Suprapubic skin (tissue), 4 donors: ENCODE results near the gene KLHL26.

Experiments used
- EP300 ChIP-seq: sonication (generic); formaldehyde crosslinking; IDR thresholded peaks from one replicate; pipeline ENCODE4 v1.6.1; 2017; ENCODE audit warnings: antibody characterized with exemption
- POLR2A ChIP-seq, 2 donors: fragments of 450-650 bp; IDR thresholded peaks; one replicate each; pipeline ENCODE4 v1.6.1; 2017; ENCODE audit warnings: antibody characterized with exemption in 2 of 2, mild to moderate bottlenecking in 2 of 2, moderate library complexity in 2 of 2
- POLR2AphosphoS5 ChIP-seq, 3 donors: sonication (generic); formaldehyde crosslinking; IDR thresholded peaks; one replicate each; pipeline ENCODE4 v1.6.1; 2017; ENCODE audit warnings: antibody characterized with exemption in 3 of 3
- TF ChIP-seq, protein P1 (sequence below), 2 donors: fragments of 200-600 bp in 1 of 2; fragments of 450-650 bp in 1 of 2; sonication (generic) in 1 of 2; IDR thresholded peaks; one replicate each; pipeline ENCODE4 v1.5.1; 2016 to 2019; ENCODE audit warnings: antibody characterized with exemption in 2 of 2, mild to moderate bottlenecking in 1 of 2, moderate library complexity in 1 of 2

DNA sequence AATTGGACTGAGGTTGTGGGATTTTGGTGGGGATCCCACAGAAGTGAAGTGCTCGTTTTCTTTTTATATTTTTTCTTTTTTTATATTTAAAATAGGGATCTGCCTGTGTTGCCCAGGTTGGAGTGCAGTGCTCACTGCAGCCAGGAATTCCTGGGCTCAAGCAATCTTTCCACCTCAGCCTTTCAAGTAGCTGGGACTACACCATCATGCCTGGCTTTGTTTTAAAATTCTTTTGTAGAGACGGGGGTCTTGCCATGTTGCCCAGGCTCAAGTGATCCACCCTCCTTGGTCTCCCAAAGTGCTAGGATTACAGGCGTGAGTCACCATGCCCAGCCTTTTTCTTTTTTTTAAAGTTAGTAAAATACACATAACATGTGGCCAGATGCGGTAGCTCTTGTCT is 67.2 kb downstream of the KLHL26 start:
- TF ChIP-seq, protein P1, sequence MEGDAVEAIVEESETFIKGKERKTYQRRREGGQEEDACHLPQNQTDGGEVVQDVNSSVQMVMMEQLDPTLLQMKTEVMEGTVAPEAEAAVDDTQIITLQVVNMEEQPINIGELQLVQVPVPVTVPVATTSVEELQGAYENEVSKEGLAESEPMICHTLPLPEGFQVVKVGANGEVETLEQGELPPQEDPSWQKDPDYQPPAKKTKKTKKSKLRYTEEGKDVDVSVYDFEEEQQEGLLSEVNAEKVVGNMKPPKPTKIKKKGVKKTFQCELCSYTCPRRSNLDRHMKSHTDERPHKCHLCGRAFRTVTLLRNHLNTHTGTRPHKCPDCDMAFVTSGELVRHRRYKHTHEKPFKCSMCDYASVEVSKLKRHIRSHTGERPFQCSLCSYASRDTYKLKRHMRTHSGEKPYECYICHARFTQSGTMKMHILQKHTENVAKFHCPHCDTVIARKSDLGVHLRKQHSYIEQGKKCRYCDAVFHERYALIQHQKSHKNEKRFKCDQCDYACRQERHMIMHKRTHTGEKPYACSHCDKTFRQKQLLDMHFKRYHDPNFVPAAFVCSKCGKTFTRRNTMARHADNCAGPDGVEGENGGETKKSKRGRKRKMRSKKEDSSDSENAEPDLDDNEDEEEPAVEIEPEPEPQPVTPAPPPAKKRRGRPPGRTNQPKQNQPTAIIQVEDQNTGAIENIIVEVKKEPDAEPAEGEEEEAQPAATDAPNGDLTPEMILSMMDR (IDR thresholded peaks at IDR 0.05) = no peak
- TF ChIP-seq POLR2AphosphoS5 (IDR thresholded peaks at IDR 0.05) (no peak), EP300 (no peak), POLR2A (IDR thresholded peaks at IDR 0.05) (no peak)
